Ascending aorta (tissue), 2 donors: ENCODE results near the gene FANCM. TPM values are rescaled to one million over a fixed set of nuclear protein-coding genes. Genes with fewer than 3 reads are reported as not detected.

Experiments
- DNase-seq, 2 donors: peaks; one replicate each; pipeline ENCODE4 v3.0.0-alpha.2; 2019; ENCODE audit warnings: low spot score in 2 of 2
- H3K27ac ChIP-seq, 2 donors: fragments of 200-600 bp; sonication (generic); one replicate each; pipeline ENCODE4 v1.5.1; 2016 to 2017; ENCODE audit warnings: mild to moderate bottlenecking in 1 of 2
- H3K27me3 ChIP-seq: fragments of 200-600 bp; sonication (generic); one replicate; pipeline ENCODE4 v1.5.1; 2017
- H3K36me3 ChIP-seq, 2 donors: fragments of 200-600 bp; sonication (generic); one replicate each; pipeline ENCODE4 v1.5.1; 2016
- H3K4me1 ChIP-seq, 2 donors: fragments of 200-600 bp; sonication (generic); one replicate each; pipeline ENCODE4 v1.5.1; 2016 to 2017; ENCODE audit warnings: mild to moderate bottlenecking in 1 of 2
- H3K4me3 ChIP-seq, 2 donors: fragments of 200-600 bp; sonication (generic); one replicate each; pipeline ENCODE4 v1.5.1; 2016 to 2017; ENCODE audit warnings: mild to moderate bottlenecking in 1 of 2
- H3K9me3 ChIP-seq, 2 donors: fragments of 200-600 bp; sonication (generic); one replicate each; pipeline ENCODE4 v1.5.1; 2016
- intact Hi-C: fragments of 100-400 bp; cut with DNase I; formaldehyde crosslinking; loops from one replicate; pipeline ENCODE4 v1.15.1; 2023
- total RNA-seq: library from RNA; depleted of rRNA; stranded (reverse); fragments of >200 nt; gene quantifications from one replicate; pipeline ENCODE4 v1.1.0, GENCODE V29; 2016
- TF ChIP-seq, protein P1 (sequence below), 3 experiments: fragments of 200-600 bp in 2 of 3; fragments of 450-650 bp in 1 of 3; sonication (generic) in 2 of 3; IDR thresholded peaks; one replicate each; pipeline ENCODE4 v1.5.1; 2016 to 2019; ENCODE audit warnings: antibody characterized with exemption in 3 of 3, mild to moderate bottlenecking in 1 of 3, moderate library complexity in 1 of 3

FANCM gene
- total RNA-seq, 1 donor from 2014 or later, result 2.1 TPM

DNA sequence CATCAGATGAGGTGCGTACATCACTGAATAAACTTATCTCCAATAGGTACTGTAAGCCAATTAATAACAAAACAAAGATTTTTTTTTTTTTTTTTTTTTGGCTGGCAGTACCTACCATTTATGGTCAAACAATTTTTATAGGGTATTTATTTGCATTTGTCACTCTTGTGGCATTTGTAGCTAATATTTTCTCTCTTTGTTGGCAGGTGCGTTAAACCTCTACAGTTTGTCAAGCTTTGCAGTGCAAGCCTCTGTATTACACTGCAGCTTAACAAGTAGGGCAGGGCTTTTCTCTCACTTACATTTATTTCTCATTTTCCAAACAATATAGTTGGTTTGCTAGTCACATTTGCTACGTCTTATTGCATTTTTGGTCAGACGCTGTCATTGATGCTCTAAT is 39.5 kb upstream of the FANCM start:
- Histone ChIP-seq H3K4me3 (no peak overlapping the region), H3K9me3 (no peaks in the 10 kb centered on the region), H3K27me3 (no peaks in the 10 kb centered on the region), H3K27ac (no peak overlapping the region), H3K36me3 (peaks cover 28 to 48% of the 10 kb centered on the region in 2 donors), H3K4me1 (no peaks in the 10 kb centered on the region)
- intact Hi-C loops, result no loop called here
- DNase-seq, result no peak
- TF ChIP-seq, protein P1, sequence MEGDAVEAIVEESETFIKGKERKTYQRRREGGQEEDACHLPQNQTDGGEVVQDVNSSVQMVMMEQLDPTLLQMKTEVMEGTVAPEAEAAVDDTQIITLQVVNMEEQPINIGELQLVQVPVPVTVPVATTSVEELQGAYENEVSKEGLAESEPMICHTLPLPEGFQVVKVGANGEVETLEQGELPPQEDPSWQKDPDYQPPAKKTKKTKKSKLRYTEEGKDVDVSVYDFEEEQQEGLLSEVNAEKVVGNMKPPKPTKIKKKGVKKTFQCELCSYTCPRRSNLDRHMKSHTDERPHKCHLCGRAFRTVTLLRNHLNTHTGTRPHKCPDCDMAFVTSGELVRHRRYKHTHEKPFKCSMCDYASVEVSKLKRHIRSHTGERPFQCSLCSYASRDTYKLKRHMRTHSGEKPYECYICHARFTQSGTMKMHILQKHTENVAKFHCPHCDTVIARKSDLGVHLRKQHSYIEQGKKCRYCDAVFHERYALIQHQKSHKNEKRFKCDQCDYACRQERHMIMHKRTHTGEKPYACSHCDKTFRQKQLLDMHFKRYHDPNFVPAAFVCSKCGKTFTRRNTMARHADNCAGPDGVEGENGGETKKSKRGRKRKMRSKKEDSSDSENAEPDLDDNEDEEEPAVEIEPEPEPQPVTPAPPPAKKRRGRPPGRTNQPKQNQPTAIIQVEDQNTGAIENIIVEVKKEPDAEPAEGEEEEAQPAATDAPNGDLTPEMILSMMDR (IDR thresholded peaks at IDR 0.05), result no peak

DNA sequence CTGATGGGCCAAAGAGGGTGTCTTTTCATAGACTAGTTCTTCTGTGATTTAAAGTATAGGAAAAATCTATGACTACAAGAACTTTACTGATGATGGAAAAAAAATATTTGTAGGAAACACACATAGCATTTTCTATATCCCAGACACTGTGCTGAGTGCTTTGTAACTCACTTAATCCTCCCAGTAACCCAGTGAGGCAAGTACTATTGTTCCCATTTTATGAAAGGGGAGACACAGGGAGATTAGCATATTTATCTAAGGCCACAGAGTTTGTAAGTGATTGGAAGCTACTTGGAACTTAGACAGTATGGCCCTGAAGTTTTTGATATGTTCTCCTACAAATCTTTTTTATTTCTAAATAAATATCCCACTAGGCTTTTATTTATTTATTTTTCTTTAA is 31.9 kb upstream of the FANCM start:
- TF ChIP-seq, protein P1 (IDR thresholded peaks at IDR 0.05), result no peak
- H3K4me1 ChIP-seq, result no peaks in the 10 kb centered on the region
- H3K27me3 ChIP-seq, result no peaks in the 10 kb centered on the region
- H3K27ac ChIP-seq, result no peak overlapping the region
- no peak for DNase-seq
- H3K9me3 ChIP-seq, result no peaks in the 10 kb centered on the region
- H3K4me3 ChIP-seq, result no peak overlapping the region
- H3K36me3 ChIP-seq, result peaks cover 45 to 55% of the 10 kb centered on the region in 2 donors
- intact Hi-C loops, result no loop called here

DNA sequence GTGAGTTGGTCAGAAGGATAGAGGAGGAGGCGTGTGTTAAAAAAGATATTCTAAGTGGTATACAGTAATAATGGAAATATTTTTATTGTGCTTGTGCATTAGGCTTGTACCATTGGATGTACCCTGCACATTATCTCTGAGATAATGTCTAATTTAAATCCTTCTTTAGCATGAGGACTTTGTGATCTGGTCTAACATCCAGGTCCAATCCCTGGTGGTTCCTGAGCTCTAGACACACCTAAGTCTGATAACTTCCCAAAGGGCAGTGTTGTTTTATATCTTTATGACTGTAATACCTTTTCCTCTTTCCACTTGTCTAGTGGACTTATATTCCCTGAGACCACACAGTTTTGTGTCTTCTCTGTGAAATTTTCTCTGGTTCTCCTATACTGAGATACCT is 31.2 kb upstream of the FANCM start:
- Histone ChIP-seq H3K9me3 (no peaks in the 10 kb centered on the region), H3K4me3 (no peak overlapping the region), H3K4me1 (no peaks in the 10 kb centered on the region), H3K27ac (no peak overlapping the region), H3K36me3 (peaks cover 49 to 57% of the 10 kb centered on the region in 2 donors), H3K27me3 (no peaks in the 10 kb centered on the region)
- DNase-seq, result no peak
- TF ChIP-seq, protein P1 (IDR thresholded peaks at IDR 0.05), result no peak
- intact Hi-C loops, result no loop called here

DNA sequence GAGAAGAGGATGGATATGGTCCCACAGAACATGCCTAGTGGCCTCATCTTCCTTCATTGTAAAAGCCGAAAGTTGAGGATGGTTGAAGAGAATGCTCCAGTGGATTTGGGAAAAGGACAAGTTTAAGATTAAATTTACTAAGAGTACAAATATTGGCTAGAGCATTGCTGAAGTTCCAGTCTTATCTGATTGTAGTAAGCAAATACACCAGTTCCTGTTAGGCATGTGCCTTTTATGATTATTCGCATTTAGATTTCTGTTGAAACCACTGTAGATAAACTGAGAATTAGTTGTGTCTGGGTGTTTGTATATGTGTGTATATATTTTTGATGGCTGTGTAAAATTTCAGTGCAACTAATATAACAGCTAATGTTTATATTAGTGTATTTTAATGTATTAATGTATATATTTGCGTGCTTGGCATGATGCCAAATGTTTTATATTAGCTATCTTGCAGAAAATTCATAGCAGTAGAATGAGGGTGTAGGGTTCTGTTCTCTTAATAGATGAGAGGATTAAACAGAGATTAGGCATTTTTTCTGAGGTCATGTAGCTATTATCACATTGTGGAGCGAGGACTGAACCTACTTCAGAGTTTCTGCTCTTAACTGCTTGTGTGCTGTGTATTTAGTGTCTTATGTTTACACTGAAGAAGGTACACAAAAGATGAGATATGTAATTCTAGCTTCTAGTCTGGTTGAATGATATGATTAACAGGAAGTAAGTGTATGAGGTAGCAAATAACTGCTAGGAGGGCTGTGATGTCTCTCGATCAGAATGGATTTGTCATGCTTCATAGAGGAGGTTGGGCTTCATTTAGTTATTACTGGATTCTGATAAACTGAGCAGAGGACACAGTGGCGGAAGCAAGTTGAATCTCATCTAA is 22.6 kb upstream of the FANCM start:
- no peaks in the 10 kb centered on the region for H3K4me1 ChIP-seq
- H3K27ac ChIP-seq, result no peak overlapping the region
- intact Hi-C loops, result no loop called here
- TF ChIP-seq, protein P1 (IDR thresholded peaks at IDR 0.05), result no peak
- no peak overlapping the region for H3K4me3 ChIP-seq
- no peaks in the 10 kb centered on the region for H3K9me3 ChIP-seq
- no peaks in the 10 kb centered on the region for H3K27me3 ChIP-seq
- no peak for DNase-seq
- peaks cover 40 to 81% of the 10 kb centered on the region in 2 donors for H3K36me3 ChIP-seq

DNA sequence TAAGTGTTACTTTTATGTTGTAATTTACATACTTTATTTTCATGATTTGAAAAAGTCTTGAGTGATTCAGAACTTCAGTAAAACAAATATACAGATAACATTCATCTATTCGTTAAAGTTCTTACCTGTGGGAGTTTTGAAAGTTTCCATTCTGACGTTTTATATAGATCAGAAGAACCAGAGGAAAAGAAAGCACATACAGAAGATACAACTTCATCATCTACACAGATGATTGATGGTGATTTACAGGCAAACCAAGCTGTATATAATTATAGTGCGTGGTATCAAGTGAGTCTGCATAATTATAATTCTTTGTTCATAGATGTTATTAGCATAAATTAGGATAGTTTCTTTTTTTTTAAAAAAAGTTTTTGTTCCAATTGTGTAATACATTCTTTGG is 21.4 kb upstream of the FANCM start:
- TF ChIP-seq, protein P1 (IDR thresholded peaks at IDR 0.05), result no peak
- intact Hi-C loops, result no loop called here

More for the DNA sequence above, 21.4 kb upstream of the FANCM start:
- Histone ChIP-seq H3K36me3 (peaks cover 45 to 81% of the 10 kb centered on the region in 2 donors), H3K27ac (no peak overlapping the region), H3K4me1 (no peaks in the 10 kb centered on the region), H3K27me3 (no peaks in the 10 kb centered on the region), H3K4me3 (no peak overlapping the region), H3K9me3 (no peaks in the 10 kb centered on the region)
- no peak for DNase-seq
